ENCODE data around the gene CSTB.

The CSTB gene

DNA sequence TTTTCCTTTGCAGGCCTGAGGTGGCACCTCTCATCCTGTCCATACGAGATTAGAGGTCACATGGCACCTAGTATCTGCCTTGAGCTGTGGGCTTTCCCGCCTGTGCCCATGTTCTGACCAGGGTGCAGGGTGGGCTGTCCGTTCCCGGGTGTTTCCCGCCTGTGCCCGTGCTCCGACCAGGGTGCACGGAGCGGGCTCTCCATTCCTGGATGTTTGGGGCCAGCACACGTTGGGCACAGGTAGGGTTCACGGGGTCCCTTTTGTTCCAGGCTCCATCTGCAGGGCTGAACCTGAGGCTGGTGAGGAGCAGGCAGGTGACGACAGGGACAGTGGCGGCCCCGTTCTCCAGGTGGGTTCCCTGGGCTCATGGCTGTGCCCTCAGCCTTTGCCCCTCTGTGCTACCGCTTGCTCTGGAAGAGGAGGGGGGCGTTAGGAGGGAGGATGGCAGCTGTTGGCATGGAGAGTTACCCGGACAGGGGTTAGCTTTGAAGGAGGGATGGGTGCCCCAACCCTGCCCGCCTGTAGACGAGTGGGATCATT, 23.3 kb upstream of the CSTB start:
- TF ChIP-seq, protein P1, sequence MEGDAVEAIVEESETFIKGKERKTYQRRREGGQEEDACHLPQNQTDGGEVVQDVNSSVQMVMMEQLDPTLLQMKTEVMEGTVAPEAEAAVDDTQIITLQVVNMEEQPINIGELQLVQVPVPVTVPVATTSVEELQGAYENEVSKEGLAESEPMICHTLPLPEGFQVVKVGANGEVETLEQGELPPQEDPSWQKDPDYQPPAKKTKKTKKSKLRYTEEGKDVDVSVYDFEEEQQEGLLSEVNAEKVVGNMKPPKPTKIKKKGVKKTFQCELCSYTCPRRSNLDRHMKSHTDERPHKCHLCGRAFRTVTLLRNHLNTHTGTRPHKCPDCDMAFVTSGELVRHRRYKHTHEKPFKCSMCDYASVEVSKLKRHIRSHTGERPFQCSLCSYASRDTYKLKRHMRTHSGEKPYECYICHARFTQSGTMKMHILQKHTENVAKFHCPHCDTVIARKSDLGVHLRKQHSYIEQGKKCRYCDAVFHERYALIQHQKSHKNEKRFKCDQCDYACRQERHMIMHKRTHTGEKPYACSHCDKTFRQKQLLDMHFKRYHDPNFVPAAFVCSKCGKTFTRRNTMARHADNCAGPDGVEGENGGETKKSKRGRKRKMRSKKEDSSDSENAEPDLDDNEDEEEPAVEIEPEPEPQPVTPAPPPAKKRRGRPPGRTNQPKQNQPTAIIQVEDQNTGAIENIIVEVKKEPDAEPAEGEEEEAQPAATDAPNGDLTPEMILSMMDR (IDR thresholded peaks at IDR 0.05): no peak

DNA sequence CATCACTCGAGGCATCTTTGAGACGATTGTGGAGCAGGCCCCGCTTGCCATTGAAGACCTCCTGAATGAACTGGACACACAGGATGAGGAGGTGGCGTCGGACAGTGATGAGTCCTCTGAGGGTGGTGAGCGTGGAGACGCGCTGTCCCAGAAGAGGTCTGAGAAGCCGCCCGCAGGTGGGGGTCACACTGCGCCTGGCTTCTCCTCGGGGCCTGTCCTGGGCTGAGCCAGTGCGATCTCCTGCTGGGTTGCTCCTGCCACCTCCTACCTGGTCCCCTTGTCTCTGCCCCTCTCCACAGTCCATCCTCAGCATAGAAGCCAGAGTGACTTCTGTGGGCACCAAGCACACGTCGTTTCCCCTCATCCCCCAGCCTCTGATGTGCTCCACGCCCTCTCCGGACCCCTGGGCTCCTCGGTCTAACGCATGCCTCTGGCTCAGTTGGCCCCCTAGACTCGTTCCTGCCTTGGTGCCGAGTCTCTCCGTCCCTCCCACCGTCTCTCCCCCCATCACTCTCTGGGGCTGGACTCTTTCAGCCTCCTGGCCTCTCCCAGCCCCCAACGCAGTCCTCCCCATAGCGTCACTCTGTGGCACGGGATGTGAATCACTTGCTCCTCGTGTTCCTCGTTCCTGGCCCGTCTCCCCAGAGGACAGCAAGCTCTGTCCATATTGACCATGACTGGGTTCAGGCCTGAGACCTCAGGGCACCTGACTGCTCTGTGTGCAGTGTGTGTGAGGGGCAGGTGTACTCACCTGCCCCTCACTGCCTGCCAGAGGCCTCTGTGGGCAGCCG, 22.0 kb upstream of the CSTB start:
- TF ChIP-seq, protein P1 (IDR thresholded peaks at IDR 0.05): no peak

DNA sequence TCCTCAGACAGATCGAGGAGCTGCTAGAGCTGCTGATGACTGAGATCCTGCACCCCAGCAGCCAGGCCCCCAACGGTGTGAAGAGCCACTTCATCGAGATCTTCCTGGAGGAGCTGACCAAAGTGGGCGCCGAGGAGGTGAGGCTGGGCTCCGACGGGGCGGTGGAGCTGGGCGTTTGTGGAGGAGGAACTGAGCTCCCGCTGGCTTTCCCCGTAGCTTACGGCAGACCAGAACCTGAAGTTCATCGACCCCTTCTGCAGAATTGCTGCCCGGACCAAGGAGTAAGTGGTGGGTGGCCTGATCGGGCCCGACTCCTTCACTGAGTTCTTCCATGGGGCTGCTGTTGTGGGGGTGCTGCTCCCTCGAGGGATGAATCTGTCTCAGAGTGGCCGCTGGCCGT, 21.3 kb upstream of the CSTB start:
- TF ChIP-seq, protein P1 (IDR thresholded peaks at IDR 0.05): no peak

DNA sequence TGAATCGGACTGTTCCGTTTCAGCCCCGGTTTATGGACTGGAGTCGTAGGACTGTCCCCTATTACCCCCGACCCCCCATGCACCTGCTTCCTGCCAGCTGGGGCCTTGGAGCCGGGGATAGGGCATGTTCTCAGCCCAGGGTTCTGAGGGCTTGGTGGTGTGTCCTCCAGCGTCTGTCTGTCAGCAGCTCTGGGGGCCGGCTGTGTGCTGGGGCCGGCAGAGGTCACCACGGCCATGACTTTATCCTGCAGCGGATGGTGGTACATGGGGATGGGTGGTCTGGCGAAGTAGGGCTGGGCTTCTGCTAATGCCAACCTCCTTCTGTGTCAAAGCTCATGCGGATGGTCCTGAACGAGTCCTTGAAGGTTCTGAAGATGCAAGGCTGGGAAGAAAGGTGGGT, 18.7 kb upstream of the CSTB start:
- TF ChIP-seq, protein P1 (IDR thresholded peaks at IDR 0.05): no peak

DNA sequence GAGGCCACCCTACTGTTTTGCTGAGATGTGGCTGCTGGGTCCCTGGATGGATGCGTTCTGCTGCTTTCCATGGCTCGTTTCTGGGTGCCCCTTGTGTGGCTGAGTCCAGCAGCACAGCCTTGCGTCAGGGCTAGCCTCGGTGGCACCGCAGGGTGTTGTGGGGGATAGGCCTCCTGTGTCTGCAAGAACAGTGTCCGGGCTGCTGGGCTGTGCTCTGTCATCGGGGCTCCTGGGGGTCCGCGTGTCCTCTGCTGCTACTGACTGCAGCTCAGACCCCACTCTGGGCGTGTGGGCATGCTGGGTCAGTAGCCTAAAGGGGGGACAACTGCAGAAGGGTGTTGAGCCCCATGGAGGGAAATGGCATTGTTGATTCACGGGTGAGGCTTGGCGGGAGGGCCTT, 18.2 kb upstream of the CSTB start:
- TF ChIP-seq, protein P1 (IDR thresholded peaks at IDR 0.05): no peak

DNA sequence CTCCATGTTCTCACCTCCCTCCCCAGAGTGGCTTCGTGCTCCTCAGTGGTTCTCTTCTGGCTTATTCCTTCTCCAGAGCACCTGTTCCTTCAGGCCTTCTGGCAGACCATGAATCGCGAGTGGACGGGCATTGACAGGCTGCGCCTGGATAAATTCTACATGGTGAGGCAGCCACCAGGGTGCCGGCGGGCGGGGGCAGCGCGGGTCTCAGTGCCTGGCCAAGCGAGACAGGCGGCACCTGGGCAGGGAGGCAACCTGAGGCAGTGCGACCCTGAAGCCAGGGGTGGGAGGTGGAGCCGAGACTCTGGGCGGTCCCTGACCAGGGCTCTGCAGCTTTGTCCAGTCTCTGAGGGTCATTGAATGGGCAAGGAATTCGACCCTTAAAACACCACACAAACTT, 17.1 kb upstream of the CSTB start:
- TF ChIP-seq, protein P1 (IDR thresholded peaks at IDR 0.05): no peak

DNA sequence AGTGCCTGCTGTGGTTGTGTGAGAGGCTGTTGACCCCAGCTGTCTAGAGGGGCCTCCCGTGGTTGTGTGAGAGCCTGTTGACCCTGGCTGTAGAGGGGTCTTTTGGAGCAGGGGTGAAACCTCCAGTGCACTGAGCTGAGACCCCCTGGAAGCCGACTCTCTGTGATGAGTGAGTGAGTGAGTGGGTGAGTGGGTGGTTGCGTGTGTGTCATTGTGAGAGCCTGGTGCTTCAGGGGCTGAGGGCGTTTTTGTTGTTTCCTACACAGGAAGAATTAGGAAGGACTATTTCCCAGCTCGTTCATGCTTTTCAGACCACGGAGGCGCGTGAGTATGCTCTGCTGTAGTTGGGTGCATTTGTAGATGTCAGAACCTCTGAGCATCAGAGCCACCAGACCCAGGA, 16.3 kb upstream of the CSTB start:
- TF ChIP-seq, protein P1 (IDR thresholded peaks at IDR 0.05): no peak

Measured in LNCAP (cell line).